IMR-90 (cell line): ENCODE measurements around the gene ZNF219.

Source experiments
- CHD1 ChIP-seq: IDR thresholded peaks from 2 replicates; pipeline ENCODE4 v1.6.1; 2012; ENCODE audit warnings: low read depth, low read length, improper control_type of control experiment
- MAZ ChIP-seq: IDR thresholded peaks from 2 replicates; pipeline ENCODE4 v1.6.1; 2012; ENCODE audit warnings: low read depth, mild to moderate bottlenecking, low read length, improper control_type of control experiment, moderate library complexity, borderline replicate concordance
- RAD21 ChIP-seq: IDR thresholded peaks from 2 replicates; pipeline ENCODE4 v1.6.1; 2012; ENCODE audit warnings: low read length, improper control_type of control experiment
- SMC3 ChIP-seq: fragments of 150-350 bp; IDR thresholded peaks from 2 replicates; pipeline ENCODE4 v1.6.1; 2016; ENCODE audit warnings: low read depth, mild to moderate bottlenecking, antibody characterized with exemption, low read length, moderate library complexity
- TF ChIP-seq, protein P1 (sequence below): conservative IDR thresholded peaks from 2 replicates; pipeline ENCODE4 v1.5.1; 2012; ENCODE audit warnings: mild to moderate bottlenecking, low read depth, low read length, improper control_type of control experiment

DNA sequence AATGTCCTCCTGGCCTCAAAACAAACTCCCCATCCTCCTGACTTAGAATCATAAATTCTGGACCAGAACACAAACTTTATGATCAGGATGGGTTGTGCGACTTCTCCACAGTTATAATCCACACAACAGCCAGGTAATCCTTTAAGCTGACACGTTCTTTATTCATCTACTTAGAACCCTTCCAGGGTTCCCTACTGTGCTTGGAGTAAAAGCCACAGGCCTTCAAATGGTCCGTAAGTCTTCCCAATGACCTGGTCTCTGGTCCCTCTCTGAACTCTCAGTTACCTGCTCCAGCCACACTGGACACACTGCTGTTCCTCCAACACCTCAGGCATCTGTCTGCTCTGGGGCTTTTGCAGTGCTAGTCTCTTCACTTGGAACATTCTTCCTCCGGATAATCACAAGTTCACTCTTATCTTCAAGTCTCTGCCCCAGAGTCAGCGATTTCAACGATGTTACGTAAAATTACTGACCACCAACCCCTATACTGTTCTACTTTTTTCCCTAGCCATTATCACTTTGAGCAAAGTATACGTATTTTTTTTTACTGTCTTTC is 58.0 kb downstream of the ZNF219 start:
- no peak for TF ChIP-seq CHD1
- TF ChIP-seq, protein P1, sequence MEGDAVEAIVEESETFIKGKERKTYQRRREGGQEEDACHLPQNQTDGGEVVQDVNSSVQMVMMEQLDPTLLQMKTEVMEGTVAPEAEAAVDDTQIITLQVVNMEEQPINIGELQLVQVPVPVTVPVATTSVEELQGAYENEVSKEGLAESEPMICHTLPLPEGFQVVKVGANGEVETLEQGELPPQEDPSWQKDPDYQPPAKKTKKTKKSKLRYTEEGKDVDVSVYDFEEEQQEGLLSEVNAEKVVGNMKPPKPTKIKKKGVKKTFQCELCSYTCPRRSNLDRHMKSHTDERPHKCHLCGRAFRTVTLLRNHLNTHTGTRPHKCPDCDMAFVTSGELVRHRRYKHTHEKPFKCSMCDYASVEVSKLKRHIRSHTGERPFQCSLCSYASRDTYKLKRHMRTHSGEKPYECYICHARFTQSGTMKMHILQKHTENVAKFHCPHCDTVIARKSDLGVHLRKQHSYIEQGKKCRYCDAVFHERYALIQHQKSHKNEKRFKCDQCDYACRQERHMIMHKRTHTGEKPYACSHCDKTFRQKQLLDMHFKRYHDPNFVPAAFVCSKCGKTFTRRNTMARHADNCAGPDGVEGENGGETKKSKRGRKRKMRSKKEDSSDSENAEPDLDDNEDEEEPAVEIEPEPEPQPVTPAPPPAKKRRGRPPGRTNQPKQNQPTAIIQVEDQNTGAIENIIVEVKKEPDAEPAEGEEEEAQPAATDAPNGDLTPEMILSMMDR: no peak
- TF ChIP-seq SMC3: no peak
- no peak for TF ChIP-seq MAZ
- TF ChIP-seq RAD21: no peak
